ENCODE measurements around the gene CCDC187.

DNA sequence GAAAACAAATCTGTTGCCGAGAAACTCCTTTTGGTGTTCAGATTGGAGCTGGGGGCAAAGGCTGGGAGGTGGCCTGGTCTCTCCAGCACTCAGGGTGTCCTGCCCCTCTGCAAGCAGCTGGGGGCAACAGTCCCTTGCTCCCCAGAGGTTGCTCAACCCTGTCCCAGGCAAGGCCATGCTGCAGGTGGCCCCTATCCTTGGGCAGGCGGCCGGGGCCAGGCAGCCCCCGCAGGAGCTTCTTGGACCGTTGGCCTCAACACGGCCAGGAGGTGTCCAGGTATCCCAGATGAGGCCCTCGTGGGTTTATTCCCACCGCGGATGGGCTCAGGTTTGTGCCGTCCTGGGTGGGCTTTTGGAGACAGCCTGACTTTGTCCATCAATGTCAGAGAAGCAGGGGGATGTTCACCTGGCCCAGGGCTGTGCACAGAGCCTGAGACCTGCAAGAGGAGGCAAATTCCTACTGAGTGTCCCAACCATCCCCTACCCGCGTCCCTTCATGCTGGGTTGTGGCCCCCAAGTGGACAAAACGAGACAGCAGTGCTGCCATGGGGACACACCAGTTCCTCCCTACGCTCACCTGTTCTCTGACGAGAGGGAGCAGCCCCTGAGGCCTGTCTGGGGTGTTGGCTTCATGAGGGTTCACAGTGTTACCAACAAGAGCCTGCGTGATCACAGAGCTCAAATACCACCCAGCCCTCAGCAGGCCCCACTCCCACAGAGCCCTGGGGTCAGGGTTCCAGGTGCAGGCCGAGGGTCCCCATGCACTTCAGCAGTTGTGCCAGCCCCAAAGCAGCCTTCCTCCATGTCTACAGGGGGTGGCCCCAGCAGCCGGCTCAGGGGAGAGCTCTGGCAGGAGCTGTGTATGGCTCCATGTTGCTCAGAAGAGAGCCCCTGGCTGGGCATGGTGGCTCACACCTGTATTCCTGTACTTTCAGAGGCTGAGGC is 9.5 kb upstream of the CCDC187 start:
- TF ChIP-seq, protein P1, sequence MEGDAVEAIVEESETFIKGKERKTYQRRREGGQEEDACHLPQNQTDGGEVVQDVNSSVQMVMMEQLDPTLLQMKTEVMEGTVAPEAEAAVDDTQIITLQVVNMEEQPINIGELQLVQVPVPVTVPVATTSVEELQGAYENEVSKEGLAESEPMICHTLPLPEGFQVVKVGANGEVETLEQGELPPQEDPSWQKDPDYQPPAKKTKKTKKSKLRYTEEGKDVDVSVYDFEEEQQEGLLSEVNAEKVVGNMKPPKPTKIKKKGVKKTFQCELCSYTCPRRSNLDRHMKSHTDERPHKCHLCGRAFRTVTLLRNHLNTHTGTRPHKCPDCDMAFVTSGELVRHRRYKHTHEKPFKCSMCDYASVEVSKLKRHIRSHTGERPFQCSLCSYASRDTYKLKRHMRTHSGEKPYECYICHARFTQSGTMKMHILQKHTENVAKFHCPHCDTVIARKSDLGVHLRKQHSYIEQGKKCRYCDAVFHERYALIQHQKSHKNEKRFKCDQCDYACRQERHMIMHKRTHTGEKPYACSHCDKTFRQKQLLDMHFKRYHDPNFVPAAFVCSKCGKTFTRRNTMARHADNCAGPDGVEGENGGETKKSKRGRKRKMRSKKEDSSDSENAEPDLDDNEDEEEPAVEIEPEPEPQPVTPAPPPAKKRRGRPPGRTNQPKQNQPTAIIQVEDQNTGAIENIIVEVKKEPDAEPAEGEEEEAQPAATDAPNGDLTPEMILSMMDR (IDR thresholded peaks at IDR 0.05), result no peak
- TF ChIP-seq POLR2A (IDR thresholded peaks at IDR 0.05), result no peak
